ENCODE results near the gene NSUN2. TPM values are rescaled to one million over a fixed set of nuclear protein-coding genes. Genes with fewer than 3 reads are reported as not detected.

The NSUN2 gene
- total RNA-seq, 1 donor from 2014 or later, result 74.4 TPM

GRCh38 chr5:6644794-6645241 is 12.0 kb upstream of the NSUN2 start:
- Mint-ChIP-seq H3K4me3 (no peak overlapping the region), H3K27ac (no peak overlapping the region), H3K27me3 (ENCODE audit: low read depth) (no peaks in the 10 kb centered on the region), H3K36me3 (peaks cover 6% of the 10 kb centered on the region), H3K4me1 (no peaks in the 10 kb centered on the region), H3K9me3 (peaks cover 15% of the 10 kb centered on the region)
- no peak for DNase-seq (ENCODE audit: low spot score in 2 of 2, unreplicated experiment in 2 of 2)
- TF ChIP-seq CTCF (IDR thresholded peaks at IDR 0.05; ENCODE audit: unreplicated experiment), result no peak

DNA sequence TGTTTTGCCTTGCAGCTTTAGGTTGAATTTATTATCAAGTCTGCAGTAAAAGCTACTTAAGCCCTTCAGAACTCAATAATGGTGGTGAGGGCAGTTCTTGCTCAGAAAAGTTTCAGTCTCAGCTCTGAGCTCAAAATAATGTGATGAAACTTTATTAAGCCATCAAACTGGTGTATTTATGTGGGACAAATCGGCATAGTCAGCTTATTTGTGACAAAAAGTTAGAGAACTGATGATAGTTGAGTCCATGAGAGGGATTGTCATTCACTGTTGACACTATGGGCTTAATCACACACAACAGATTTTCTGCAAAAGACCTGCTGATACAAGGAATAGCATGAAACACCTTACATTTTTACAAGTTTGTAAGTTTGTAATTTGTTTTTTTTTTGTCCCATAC is 9.8 kb upstream of the NSUN2 start:
- Mint-ChIP-seq H3K27ac (no peak overlapping the region), H3K36me3 (no peaks in the 10 kb centered on the region), H3K4me3 (no peak overlapping the region), H3K27me3 (ENCODE audit: low read depth) (no peaks in the 10 kb centered on the region), H3K9me3 (peaks cover 8% of the 10 kb centered on the region), H3K4me1 (no peaks in the 10 kb centered on the region)
- TF ChIP-seq CTCF (IDR thresholded peaks at IDR 0.05; ENCODE audit: unreplicated experiment), result no peak
- DNase-seq (ENCODE audit: low spot score in 2 of 2, unreplicated experiment in 2 of 2), result no peak

DNA sequence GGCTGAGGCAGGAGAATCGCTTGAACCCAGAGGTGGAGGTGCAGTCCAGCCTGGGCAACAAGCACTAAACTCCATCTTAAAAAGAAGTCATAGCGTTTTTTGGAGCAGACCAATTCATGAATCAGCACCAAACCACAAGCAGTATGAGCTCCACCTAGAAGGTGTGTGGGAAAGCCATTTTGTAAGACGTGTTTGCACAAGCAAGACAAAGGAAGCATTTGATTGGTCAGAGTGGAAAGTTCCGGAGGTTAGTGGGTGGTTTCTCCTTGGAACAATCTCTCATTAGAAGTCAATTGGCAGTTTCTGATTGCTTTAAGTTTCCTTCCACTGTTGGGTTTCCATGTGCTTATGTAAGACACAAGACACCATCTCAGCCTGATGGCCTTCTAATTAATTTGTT is 5.4 kb upstream of the NSUN2 start:
- H3K4me1 Mint-ChIP-seq, result no peaks in the 10 kb centered on the region
- H3K9me3 Mint-ChIP-seq, result no peaks in the 10 kb centered on the region
- no peak for DNase-seq (ENCODE audit: low spot score in 2 of 2, unreplicated experiment in 2 of 2)

GRCh38 chr5:6637590-6637989 is 4.7 kb upstream of the NSUN2 start:
- Mint-ChIP-seq H3K27me3 (ENCODE audit: low read depth) (no peaks in the 10 kb centered on the region), H3K9me3 (no peaks in the 10 kb centered on the region), H3K4me3 (no peak overlapping the region), H3K36me3 (no peaks in the 10 kb centered on the region), H3K4me1 (no peaks in the 10 kb centered on the region), H3K27ac (no peak overlapping the region)
- TF ChIP-seq CTCF (IDR thresholded peaks at IDR 0.05; ENCODE audit: unreplicated experiment), result no peak
- no peak for DNase-seq (ENCODE audit: low spot score in 2 of 2, unreplicated experiment in 2 of 2)

More for the DNA sequence above, 5.4 kb upstream of the NSUN2 start:
- Mint-ChIP-seq H3K4me3 (no peak overlapping the region), H3K36me3 (no peaks in the 10 kb centered on the region), H3K27ac (no peak overlapping the region), H3K27me3 (ENCODE audit: low read depth) (no peaks in the 10 kb centered on the region)
- TF ChIP-seq CTCF (IDR thresholded peaks at IDR 0.05; ENCODE audit: unreplicated experiment), result no peak

DNA sequence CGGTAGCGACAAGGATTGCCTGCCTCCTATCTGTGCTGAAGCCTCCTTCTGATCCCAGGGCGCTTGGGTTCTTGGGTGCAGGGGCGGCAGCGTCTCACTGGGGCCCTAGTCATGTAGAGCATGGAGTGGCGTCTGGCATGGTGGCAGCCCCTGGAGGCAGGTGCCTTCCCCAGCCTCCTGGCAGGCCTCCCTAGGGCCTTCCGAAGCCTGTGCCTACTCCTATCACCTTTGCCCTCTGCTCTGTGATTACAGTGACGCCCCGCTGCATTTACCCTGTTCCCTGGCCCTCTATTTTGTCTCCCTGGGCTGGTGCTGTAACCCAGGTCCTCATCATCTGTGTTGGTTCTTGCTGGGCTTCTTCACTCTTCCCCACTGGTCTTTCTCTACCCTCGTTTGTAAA is 4.2 kb upstream of the NSUN2 start:
- H3K36me3 Mint-ChIP-seq, result no peaks in the 10 kb centered on the region
- no peaks in the 10 kb centered on the region for H3K27me3 Mint-ChIP-seq (ENCODE audit: low read depth)
- no peaks in the 10 kb centered on the region for H3K9me3 Mint-ChIP-seq
- no peak for TF ChIP-seq CTCF (IDR thresholded peaks at IDR 0.05; ENCODE audit: unreplicated experiment)
- no peak overlapping the region for H3K4me3 Mint-ChIP-seq
- DNase-seq (ENCODE audit: low spot score in 2 of 2, unreplicated experiment in 2 of 2), result no peak
- H3K27ac Mint-ChIP-seq, result no peak overlapping the region
- peaks cover 5% of the 10 kb centered on the region for H3K4me1 Mint-ChIP-seq

DNA sequence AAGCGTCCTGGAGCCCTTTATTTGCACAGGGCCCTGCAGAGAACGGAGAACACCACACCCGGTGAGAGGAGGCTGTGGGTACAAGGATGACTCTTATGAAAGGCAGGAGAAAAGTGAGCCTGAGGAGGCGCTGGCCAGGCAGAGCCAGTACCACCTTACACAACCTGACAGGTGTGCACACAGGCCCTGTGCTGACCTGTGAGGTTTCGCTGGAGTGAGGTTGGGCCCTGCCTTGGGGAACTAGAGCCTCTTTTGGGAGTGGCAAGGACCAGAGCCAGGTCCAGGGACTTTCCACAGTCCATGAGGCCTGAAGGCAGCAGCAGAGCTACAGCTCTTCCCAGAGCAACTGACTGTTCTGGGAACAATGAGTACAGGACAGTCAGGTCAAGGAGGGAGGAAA is 3.4 kb upstream of the NSUN2 start:
- Mint-ChIP-seq H3K4me3 (no peak overlapping the region), H3K36me3 (peaks cover 2% of the 10 kb centered on the region), H3K9me3 (no peaks in the 10 kb centered on the region), H3K27ac (no peak overlapping the region), H3K27me3 (ENCODE audit: low read depth) (no peaks in the 10 kb centered on the region), H3K4me1 (peaks cover 10% of the 10 kb centered on the region)
- DNase-seq (ENCODE audit: low spot score in 2 of 2, unreplicated experiment in 2 of 2), result no peak
- no peak for TF ChIP-seq CTCF (IDR thresholded peaks at IDR 0.05; ENCODE audit: unreplicated experiment)

Measured in mesothelial cell of epicardium (in vitro differentiated cells).